Ectodermal cell (in vitro differentiated cells): ENCODE data around the gene SH3BP1.

Source experiments
- H3K27ac ChIP-seq: 2 replicates; pipeline ENCODE4 v1.7.0; 2013; ENCODE audit warnings: mild to moderate bottlenecking, low read depth, low read length; ENCODE audit not compliant: insufficient read depth, poor library complexity, severe bottlenecking
- H3K27me3 ChIP-seq: 2 replicates; pipeline ENCODE4 v1.7.0; 2013; ENCODE audit warnings: mild to moderate bottlenecking, low read length; ENCODE audit not compliant: insufficient read depth, control insufficient read depth, poor library complexity, severe bottlenecking
- H3K36me3 ChIP-seq: one replicate; pipeline ENCODE4 v1.7.0; 2013; ENCODE audit warnings: low read length; ENCODE audit not compliant: control insufficient read depth, insufficient read depth
- H3K4me1 ChIP-seq: one replicate; pipeline ENCODE4 v1.7.0; 2013; ENCODE audit warnings: low read length; ENCODE audit not compliant: control insufficient read depth, insufficient read depth
- H3K4me3 ChIP-seq: 2 replicates; pipeline ENCODE4 v1.7.0; 2013; ENCODE audit warnings: low read depth, low read length, control low read depth; ENCODE audit not compliant: insufficient read depth
- H3K9me3 ChIP-seq: 2 replicates; pipeline ENCODE4 v1.7.0; 2013; ENCODE audit warnings: mild to moderate bottlenecking, low read length, moderate library complexity; ENCODE audit not compliant: control insufficient read depth
- WGBS, 2 experiments: methylation state at CpG; one replicate each; pipeline ENCODE4 v1.1.7; 2013; ENCODE audit warnings: missing lambda C conversion rate in 2 of 2; 5-methylcytosine and 5-hydroxymethylcytosine counted together

Gene SH3BP1

DNA sequence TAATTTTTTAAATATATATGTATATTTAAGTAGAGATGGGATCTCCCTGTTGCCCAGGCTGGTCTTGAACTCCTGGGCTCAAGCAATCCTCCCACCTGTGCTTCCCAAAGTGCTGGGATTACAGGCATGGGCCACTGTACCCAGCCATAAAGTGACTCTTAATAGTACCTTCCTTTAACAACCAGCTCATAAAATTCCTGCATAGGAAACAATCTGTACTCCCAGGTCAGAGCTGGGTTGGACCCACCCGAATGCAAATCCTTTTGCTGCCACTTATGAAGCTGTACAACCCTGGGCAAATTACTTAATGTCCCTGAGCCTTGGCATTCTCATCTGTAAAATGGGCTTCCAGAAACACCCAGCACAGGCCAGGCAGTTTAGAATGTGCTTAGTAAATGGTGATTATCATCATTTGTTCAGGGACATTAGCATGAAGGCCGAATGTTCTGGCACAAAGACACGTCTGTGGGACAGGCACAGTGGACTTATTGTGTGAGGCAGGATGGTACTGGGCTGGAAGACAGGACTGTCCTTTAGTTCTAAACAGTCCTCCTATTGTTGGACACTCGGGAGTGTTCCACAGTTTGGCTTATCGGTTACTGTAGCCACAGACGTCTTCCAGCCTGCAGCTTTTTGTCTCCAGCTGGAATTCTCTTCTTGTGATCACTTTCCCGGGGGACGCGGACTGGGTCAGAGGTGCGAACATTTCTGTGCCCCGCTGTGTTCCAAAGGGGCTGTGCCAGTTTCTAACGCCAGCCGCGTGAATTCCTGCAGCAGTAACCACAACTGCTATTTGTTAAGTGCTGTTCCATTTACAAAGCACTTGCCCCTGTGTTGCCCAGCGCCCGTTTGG lies 25.0 kb downstream of the SH3BP1 start:
- Histone ChIP-seq H3K36me3 (peaks cover 8% of the 10 kb centered on the region), H3K4me3 (no peak overlapping the region), H3K4me1 (peaks cover 20% of the 10 kb centered on the region), H3K27ac (no peak overlapping the region), H3K9me3 (no peaks in the 10 kb centered on the region), H3K27me3 (no peaks in the 10 kb centered on the region)
- WGBS, 2 experiments = 91 to 92% methylated on average over 16 of the region's 16 CpGs

DNA sequence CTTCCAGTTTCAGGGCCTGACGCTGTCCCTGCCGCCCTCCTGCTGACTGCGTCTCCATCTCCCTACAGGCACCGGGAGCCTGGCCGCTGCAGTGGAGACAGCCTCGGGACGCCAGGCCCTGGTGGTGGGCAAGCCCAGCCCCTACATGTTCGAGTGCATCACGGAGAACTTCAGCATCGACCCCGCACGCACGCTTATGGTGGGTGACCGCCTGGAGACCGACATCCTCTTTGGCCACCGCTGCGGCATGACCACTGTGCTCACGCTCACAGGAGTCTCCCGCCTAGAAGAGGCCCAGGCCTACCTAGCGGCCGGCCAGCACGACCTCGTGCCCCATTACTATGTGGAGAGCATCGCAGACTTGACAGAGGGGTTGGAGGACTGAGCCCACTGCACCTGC lies 26.0 kb downstream of the SH3BP1 start:
- Histone ChIP-seq H3K27ac (no peak overlapping the region), H3K4me1 (peaks cover 10% of the 10 kb centered on the region), H3K4me3 (no peak overlapping the region), H3K9me3 (no peaks in the 10 kb centered on the region), H3K27me3 (no peaks in the 10 kb centered on the region), H3K36me3 (peaks cover 8% of the 10 kb centered on the region)
- WGBS, 2 experiments = 94 to 95% methylated on average over 24 of the region's 24 CpGs

DNA sequence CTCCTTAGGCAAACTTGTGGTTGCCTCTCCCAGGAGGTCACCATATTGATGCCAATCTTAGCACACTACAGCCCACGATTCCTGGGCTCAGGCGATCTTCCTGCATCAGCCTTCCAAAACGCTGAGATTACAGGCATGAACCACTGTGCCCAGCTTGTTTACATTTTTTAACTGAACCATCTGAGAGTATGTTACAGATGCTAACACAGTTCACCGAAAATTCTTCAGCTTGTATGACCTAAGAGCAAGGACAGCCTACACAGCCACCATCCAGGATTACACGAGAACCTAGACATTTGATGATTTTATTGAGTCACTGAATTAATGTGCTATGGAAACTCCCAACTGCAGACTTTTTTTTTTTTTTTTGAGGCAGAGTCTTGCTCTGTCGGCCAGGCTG lies 30.1 kb downstream of the SH3BP1 start:
- WGBS, 2 experiments = 93 to 96% methylated on average over 6 of the region's 6 CpGs
- no peak overlapping the region for H3K27ac ChIP-seq
- H3K4me3 ChIP-seq = no peak overlapping the region
- no peaks in the 10 kb centered on the region for H3K27me3 ChIP-seq
- H3K9me3 ChIP-seq = no peaks in the 10 kb centered on the region
- no peaks in the 10 kb centered on the region for H3K4me1 ChIP-seq
- peaks cover 8% of the 10 kb centered on the region for H3K36me3 ChIP-seq

DNA sequence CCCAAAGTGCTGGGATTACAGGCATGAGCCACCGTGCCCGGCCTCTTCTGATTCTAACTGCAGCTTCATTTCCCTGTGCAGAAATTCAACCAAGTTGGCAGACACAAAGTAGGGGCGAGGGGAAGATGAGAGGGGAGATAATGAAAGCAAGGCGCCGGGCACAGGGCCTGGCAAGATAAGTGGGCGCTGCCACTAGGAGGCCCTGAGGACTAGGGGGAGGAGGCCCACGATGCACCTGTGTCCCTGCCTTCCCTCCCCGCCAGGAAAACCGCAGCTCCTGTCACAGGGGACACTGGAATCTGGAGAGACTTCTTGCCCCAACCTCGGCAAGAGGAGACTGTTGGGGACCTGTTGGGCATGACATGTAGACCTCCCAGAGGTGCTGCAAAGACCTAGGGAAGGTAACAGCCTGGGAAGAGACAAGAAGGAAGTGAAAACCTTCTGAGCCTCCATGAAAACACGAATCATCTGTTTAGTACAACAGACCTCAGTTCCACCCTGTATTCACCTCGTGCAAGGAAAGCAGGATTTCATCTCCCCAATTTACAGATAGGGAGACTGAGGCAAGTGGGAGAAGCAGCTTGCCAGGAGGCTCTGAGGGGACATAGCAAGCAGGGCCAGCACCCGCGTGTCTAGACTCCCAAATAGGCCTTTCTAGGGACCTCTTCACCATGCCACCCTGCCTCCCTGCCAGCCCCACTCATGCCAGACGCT lies 32.9 kb downstream of the SH3BP1 start:
- no peaks in the 10 kb centered on the region for H3K9me3 ChIP-seq
- peaks cover 5% of the 10 kb centered on the region for H3K4me1 ChIP-seq
- peaks cover 17% of the 10 kb centered on the region for H3K27me3 ChIP-seq
- no peaks in the 10 kb centered on the region for H3K36me3 ChIP-seq
- H3K4me3 ChIP-seq = no peak overlapping the region
- 90 to 91% methylated on average over 15 of the region's 15 CpGs for WGBS, 2 experiments
- no peak overlapping the region for H3K27ac ChIP-seq

DNA sequence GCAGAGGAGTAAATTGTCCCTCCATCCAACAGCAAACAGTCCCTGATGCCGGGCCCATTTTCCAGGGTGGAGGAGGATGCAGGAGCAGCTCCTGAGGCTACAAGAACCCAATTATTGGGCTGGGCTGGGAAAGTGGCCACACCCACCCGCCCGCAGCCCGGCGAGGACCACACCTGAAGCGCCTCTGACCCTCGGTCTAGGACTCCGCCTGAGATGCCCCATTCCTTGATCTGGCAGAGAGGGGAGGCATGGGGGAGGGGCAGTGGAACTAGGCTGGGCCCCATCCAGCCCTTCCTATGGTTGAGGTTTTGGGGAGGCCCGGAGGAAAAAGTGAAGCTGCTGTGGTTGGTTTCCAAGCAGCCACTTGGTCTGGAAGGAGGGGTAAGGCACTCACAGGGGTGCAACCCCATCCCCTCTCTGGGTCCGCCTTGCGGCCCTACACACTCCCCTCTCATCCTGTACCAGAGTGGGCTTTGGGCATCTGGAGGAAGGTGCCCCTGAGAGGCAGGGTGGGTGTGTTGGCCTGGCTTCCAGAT lies 33.5 kb downstream of the SH3BP1 start:
- Histone ChIP-seq H3K27me3 (peaks cover 17% of the 10 kb centered on the region), H3K4me3 (no peak overlapping the region), H3K4me1 (peaks cover 5% of the 10 kb centered on the region), H3K9me3 (no peaks in the 10 kb centered on the region), H3K27ac (no peak overlapping the region), H3K36me3 (no peaks in the 10 kb centered on the region)
- WGBS, 2 experiments = 89 to 90% methylated on average over 11 of the region's 11 CpGs

DNA sequence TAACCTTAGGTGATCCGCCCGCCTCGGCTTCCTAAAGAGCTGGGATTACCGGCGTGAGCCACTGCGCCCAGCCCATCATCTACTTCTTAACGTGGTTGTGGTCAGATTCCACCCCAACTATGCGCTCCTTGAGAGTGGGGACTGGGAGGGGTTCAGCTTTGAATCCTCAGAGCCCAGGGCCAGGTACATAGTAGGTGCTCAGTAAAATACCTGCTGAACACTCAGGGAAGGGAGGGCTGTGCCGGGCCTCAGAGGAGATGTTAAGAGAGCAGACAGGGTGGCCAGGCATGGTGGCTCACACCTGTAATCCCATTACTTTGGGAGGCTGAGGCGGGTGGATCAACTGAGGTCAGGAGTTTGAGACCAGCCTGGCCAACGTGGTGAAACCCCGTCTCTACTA lies 34.8 kb downstream of the SH3BP1 start:
- Histone ChIP-seq H3K36me3 (no peaks in the 10 kb centered on the region), H3K27me3 (peaks cover 17% of the 10 kb centered on the region), H3K4me3 (no peak overlapping the region), H3K4me1 (peaks cover 5% of the 10 kb centered on the region), H3K9me3 (no peaks in the 10 kb centered on the region), H3K27ac (no peak overlapping the region)
- WGBS, 2 experiments = 94% methylated on average over 12 of the region's 12 CpGs

DNA sequence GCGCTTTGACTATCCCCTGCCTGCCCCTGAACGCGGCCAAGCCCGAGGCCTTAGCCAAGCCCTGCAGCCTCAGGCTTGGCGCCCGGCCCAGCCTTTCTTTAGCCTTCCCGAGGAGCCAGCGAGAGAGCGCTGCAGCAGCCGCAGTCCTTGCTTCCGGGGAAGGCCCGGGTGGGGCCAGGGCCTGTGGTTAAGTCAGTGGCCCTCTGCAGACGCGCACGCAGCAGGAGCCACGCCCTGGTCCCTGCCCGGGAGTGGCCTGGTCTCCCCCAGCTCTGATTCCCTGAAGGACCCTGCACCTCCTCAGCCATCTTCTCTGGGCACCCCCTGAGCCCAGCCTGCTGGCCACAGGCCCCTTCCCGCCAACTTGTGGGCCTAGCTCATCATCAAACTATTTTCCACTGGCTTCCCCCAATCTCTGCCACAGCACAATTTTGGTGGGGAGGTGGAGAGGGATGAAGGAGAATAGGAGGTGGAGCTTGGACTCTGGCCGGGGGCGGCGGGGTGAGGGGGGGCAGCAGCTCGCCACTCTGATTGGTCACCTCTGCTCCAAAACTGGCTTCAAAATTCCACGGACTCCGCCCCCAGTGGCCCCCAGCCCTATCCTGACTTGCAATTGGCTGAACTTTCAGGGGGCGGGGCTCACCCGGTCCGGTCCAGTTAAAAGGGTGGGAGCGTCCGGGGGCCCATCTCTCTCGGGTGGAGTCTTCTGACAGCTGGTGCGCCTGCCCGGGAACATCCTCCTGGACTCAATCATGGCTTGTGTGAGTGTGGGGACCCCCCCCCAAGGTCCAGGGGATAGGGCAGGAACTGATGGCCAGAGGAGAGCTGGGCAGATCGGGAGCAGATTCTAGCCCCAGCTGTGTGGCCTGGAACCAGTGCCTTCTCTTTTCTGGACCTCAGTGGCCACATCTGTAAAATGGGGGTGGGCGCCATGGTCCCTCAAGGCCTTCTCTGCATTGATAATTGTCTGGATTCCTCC lies 35.8 kb downstream of the SH3BP1 start, which contains the start of gene LGALS1:
Gene LGALS1 (plus strand): TSS at position 686 of the 979 bp plus-strand sequence. CDS start 67 bp downstream, at position 753.
- Histone ChIP-seq H3K27me3 (peaks cover 17% of the 10 kb centered on the region), H3K4me3 (peak within 1 kb of the TSS; percentile 3), H3K9me3 (no peaks in the 10 kb centered on the region), H3K36me3 (no peaks in the 10 kb centered on the region), H3K27ac (no peak within 1 kb of the TSS), H3K4me1 (peaks cover 5% of the 10 kb centered on the region)
- WGBS, 2 experiments = 50 to 54% methylated on average over 33 to 34 of the region's 34 CpGs

DNA sequence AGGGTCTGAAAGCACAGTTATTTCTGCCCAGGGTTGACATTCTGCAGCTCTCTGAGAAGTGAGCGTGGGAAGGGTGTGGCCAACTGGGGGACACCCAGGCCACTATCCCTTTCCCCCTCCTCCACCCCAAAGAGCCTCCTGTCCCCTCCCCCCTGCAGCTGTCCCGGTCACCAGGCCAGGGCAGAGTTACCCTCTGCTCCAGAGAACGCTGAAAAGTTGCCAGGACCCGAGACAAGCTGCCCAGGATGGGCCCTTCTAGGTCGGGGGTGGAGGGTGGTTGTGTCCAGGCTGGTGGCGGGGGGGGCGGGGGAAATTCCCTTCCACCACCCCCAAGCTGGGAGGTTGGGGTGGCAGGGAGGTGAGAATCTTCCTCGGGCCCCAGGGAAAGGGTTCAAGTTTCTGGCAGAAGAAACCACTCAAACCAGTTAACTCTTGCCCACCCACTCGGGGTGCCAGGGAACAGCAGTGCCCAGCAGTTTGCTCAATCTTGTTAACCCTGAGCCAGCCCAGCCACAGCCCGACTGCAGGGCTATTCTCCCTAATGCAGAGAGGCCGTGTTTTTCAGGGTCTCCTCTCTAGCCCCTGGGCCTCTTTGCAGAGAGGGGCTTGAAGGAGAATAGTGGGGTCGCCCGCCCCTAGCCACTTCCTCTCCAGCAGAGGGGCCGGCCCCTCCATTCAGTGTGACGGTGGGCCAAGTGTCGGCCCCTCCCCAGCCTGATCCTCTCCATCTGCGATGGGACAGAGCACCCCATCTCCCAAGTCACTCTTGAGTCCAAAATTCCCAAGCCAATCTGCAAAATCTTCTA lies 36.7 kb downstream of the SH3BP1 start:
- Histone ChIP-seq H3K27me3 (peaks cover 17% of the 10 kb centered on the region), H3K4me1 (peaks cover 5% of the 10 kb centered on the region), H3K4me3 (no peak overlapping the region), H3K36me3 (no peaks in the 10 kb centered on the region), H3K9me3 (no peaks in the 10 kb centered on the region), H3K27ac (no peak overlapping the region)
- WGBS, 2 experiments = 39 to 49% methylated on average over 15 to 17 of the region's 17 CpGs
